GM12878 (cell line): Measurements from ENCODE around the gene PROSER3. TPM values are rescaled to one million over a fixed set of nuclear protein-coding genes. Genes with fewer than 3 reads are reported as not detected.

Source experiments
- ATAC-seq: fragments of 200-7000 bp; cut with Tn5 transposase; 3 replicates; pipeline ENCODE4 v1.9.1; 2020; ENCODE audit warnings: mild to moderate bottlenecking, moderate library complexity
- BruUV-seq: library from RNA; stranded (reverse); fragments of 400-500 nt; replicated peaks from 2 replicates; lab custom pipeline; 2021; lab: Mats Ljungman, UMichigan
- CTCF ChIA-PET: fragments of 300-600 bp; sonication (Branson Sonifier 250); formaldehyde crosslinking; extraction: SDS; loops from one replicate; lab custom pipeline; 2021; ENCODE audit warnings: inconsistent platforms; lab: Yijun Ruan, JAX
- POLR2A ChIA-PET: fragments of 350-600 bp; formaldehyde crosslinking; extraction: SDS; loops from one replicate; lab custom pipeline; 2021; ENCODE audit warnings: inconsistent platforms; lab: Charles Lee
- RAD21 ChIA-PET: fragments of 300-600 bp; sonication (Branson Sonifier 250); formaldehyde crosslinking; loops from one replicate; lab custom pipeline; 2023; ENCODE audit warnings: antibody characterized with exemption; ENCODE audit not compliant: unreplicated experiment; lab: Charles Lee
- SMC1A ChIA-PET: fragments of 300-600 bp; sonication (Branson Sonifier 250); formaldehyde crosslinking; loops from one replicate; lab custom pipeline; 2023; ENCODE audit not compliant: unreplicated experiment, uncharacterized antibody; lab: Charles Lee
- DNase-seq: peaks from one replicate; pipeline ENCODE4 v3.0.0-alpha.2; 2011; ENCODE audit warnings: low read depth, low spot score
- FAIRE-seq: peaks from 3 replicates; lab custom pipeline; 2011; peaks lifted over from hg19 to GRCh38; lab: Jason Lieb, UNC
- H2AFZ ChIP-seq: 2 replicates; pipeline ENCODE4 v1.6.0; 2011; ENCODE audit warnings: low read depth, low read length, control low read depth; ENCODE audit not compliant: control insufficient read depth
- H3K27ac ChIP-seq: 2 replicates; pipeline ENCODE4 v1.5.1; 2011; ENCODE audit warnings: control low read depth; ENCODE audit not compliant: control insufficient read depth, insufficient read depth
- H3K27me3 ChIP-seq, 2 experiments: replicated peaks in 1 of 2; 2 replicates each; pipeline versions ENCODE4 v1.6.0 to v1.6.1; 2011; ENCODE audit warnings: low read length in 1 of 2; ENCODE audit not compliant: control insufficient read depth in 2 of 2, insufficient read depth in 2 of 2
- H3K36me3 ChIP-seq, 2 experiments: 2 replicates each; pipeline ENCODE4 v1.5.1; 2011; ENCODE audit warnings: low read length in 1 of 2; ENCODE audit not compliant: control insufficient read depth in 2 of 2, insufficient read depth in 2 of 2
- H3K4me1 ChIP-seq: 2 replicates; pipeline ENCODE4 v1.6.1; 2011; ENCODE audit warnings: mild to moderate bottlenecking, low read length, moderate library complexity, mixed read lengths; ENCODE audit not compliant: control insufficient read depth, insufficient read depth
- H3K4me2 ChIP-seq: 2 replicates; pipeline ENCODE4 v1.6.0; 2011; ENCODE audit warnings: control low read depth; ENCODE audit not compliant: control insufficient read depth, insufficient read depth
- H3K4me3 ChIP-seq: fragments of 200-600 bp; sonication (generic); 2 replicates; pipeline ENCODE4 v1.5.1; 2016
- H3K79me2 ChIP-seq: 2 replicates; pipeline ENCODE4 v1.6.0; 2011; ENCODE audit warnings: low read length; ENCODE audit not compliant: control insufficient read depth, insufficient read depth
- H3K9ac ChIP-seq: 2 replicates; pipeline ENCODE4 v1.8.0; 2011; ENCODE audit warnings: low read length, control low read depth, mixed read lengths; ENCODE audit not compliant: control insufficient read depth, insufficient read depth
- H3K9me3 ChIP-seq: replicated peaks from 3 replicates; pipeline ENCODE4 v1.5.1; 2011; ENCODE audit warnings: mild to moderate bottlenecking, low read length; ENCODE audit not compliant: control insufficient read depth, insufficient read depth
- H4K20me1 ChIP-seq: 2 replicates; pipeline ENCODE4 v1.6.0; 2011; ENCODE audit not compliant: control insufficient read depth, insufficient read depth
- BHLHE40 ChIP-seq, 2 experiments: fragments of 450-650 bp in 1 of 2; IDR thresholded peaks; 2 replicates each; pipeline ENCODE4 v1.6.1; 2011 to 2017; ENCODE audit warnings: low read depth in 2 of 2, borderline replicate concordance in 1 of 2, improper control_type of control experiment in 1 of 2, low read length in 1 of 2, mild to moderate bottlenecking in 1 of 2
- CBX3 ChIP-seq: fragments of 200-600 bp; sonication (generic); IDR thresholded peaks from 2 replicates; pipeline ENCODE4 v1.6.1; 2016; ENCODE audit warnings: low read depth, borderline replicate concordance
- CHD2 ChIP-seq: IDR thresholded peaks from 2 replicates; pipeline ENCODE4 v1.6.1; 2011; ENCODE audit warnings: low read depth, low read length, improper control_type of control experiment, borderline replicate concordance
- CREM ChIP-seq: IDR thresholded peaks from 2 replicates; pipeline ENCODE4 v1.6.1; 2014; ENCODE audit warnings: antibody characterized with exemption, low read depth
- SMC3 ChIP-seq: IDR thresholded peaks from 2 replicates; pipeline ENCODE4 v1.6.1; 2011; ENCODE audit warnings: low read length, improper control_type of control experiment, borderline replicate concordance
- SREBF1 ChIP-seq: IDR thresholded peaks from 2 replicates; pipeline ENCODE4 v1.6.1; 2012; ENCODE audit warnings: mild to moderate bottlenecking, low read length
- SUZ12 ChIP-seq: fragments of 200-600 bp; sonication (generic); IDR thresholded peaks from one replicate; pipeline ENCODE4 v1.6.1; 2018; ENCODE audit warnings: antibody characterized with exemption, mild to moderate bottlenecking; ENCODE audit not compliant: unreplicated experiment
- TAF1 ChIP-seq: IDR thresholded peaks from 2 replicates; pipeline ENCODE4 v1.6.1; 2011; ENCODE audit warnings: mild to moderate bottlenecking, low read depth, low read length, borderline replicate concordance
- ZNF207 ChIP-seq: fragments of 450-650 bp; IDR thresholded peaks from 2 replicates; pipeline ENCODE4 v1.6.1; 2014; ENCODE audit warnings: antibody characterized with exemption, mild to moderate bottlenecking, borderline replicate concordance
- WGBS: methylation state at CpG from one replicate; pipeline ENCODE4 v1.1.6; 2016; ENCODE audit warnings: low lambda C conversion rate; ENCODE audit not compliant: insufficient replicate concordance, insufficient coverage; ENCODE audit errors: missing lambda C conversion rate; 5-methylcytosine and 5-hydroxymethylcytosine counted together
- in situ Hi-C: fragments of 300-500 bp; cut with MboI; formaldehyde crosslinking; loops from 9 replicates; pipeline ENCODE4 v1.14.3; 2018; ENCODE audit warnings: mixed read lengths
- intact Hi-C: fragments of 100-400 bp; cut with micrococcal nuclease; formaldehyde crosslinking; loops from one replicate; pipeline ENCODE4 v1.14.2; 2022; ENCODE audit not compliant: unreplicated experiment
- polyA plus RNA-seq, 11 experiments: library from polyadenylated mRNA; depleted of rRNA in 4 of 11; unstranded in 6 of 11; stranded (reverse) in 5 of 11; fragments of >200 nt; fragmentation: Nextera tagmentation in 4 of 11; fragmentation: Illumina TruSeq in 1 of 11; extraction: Ambion mirVana in 4 of 11; extraction: Trizol in 1 of 11; gene quantifications; 1 replicate in 1 of 11; 2 replicates in 10 of 11; pipeline versions ENCODE4 v1.2.1 to v1.2.3, GENCODE V29; 2011 to 2016; ENCODE audit warnings: inconsistent platforms in 2 of 11, missing spikeins in 2 of 11, low read depth in 1 of 11
- total RNA-seq, 4 experiments: library from RNA; depleted of rRNA in 3 of 4; stranded (reverse); fragments of >200 nt in 3 of 4; fragmentation: Illumina TruSeq in 1 of 4; extraction: Trizol in 1 of 4; gene quantifications; 2 replicates each; pipeline versions ENCODE4 v1.2.1 to v1.2.3, GENCODE V29; 2013 to 2021
- TF ChIP-seq, protein P1 (sequence below): IDR thresholded peaks from 2 replicates; pipeline ENCODE4 v1.6.1; 2011; ENCODE audit warnings: borderline replicate concordance, low read depth, mild to moderate bottlenecking, moderate library complexity, mixed read lengths, low read length; ENCODE audit not compliant: insufficient read depth; ENCODE audit errors: extremely low read length
- TF ChIP-seq, protein P2 (sequence below), 3 experiments: IDR thresholded peaks in 2 of 3; conservative IDR thresholded peaks in 1 of 3; 2 replicates each; pipeline ENCODE4 v1.5.1; 2011; ENCODE audit warnings: low read depth in 3 of 3, low read length in 3 of 3, mild to moderate bottlenecking in 3 of 3, control low read depth in 2 of 3, moderate library complexity in 2 of 3, inconsistent platforms in 1 of 3, mixed read lengths in 1 of 3; ENCODE audit not compliant: control insufficient read depth in 2 of 3, insufficient read depth in 1 of 3; ENCODE audit errors: extremely low read depth in 1 of 3
- TF ChIP-seq, protein P3 (sequence below): IDR thresholded peaks from 2 replicates; pipeline ENCODE4 v1.6.1; 2012; ENCODE audit warnings: low read depth, low read length, improper control_type of control experiment
- TF ChIP-seq, protein P4 (sequence below): fragments of 450-650 bp; IDR thresholded peaks from 2 replicates; pipeline ENCODE4 v1.6.1; 2018; ENCODE audit warnings: mild to moderate bottlenecking, low read depth, moderate library complexity; ENCODE audit not compliant: partially characterized antibody

PROSER3 gene
- total and polyA plus RNA-seq, 10 of the 15 experiments (the other 5 are each of a cell fraction or from before 2014, with no cell fraction given), result 0.85 to 25.1 (median 9.6) TPM

DNA sequence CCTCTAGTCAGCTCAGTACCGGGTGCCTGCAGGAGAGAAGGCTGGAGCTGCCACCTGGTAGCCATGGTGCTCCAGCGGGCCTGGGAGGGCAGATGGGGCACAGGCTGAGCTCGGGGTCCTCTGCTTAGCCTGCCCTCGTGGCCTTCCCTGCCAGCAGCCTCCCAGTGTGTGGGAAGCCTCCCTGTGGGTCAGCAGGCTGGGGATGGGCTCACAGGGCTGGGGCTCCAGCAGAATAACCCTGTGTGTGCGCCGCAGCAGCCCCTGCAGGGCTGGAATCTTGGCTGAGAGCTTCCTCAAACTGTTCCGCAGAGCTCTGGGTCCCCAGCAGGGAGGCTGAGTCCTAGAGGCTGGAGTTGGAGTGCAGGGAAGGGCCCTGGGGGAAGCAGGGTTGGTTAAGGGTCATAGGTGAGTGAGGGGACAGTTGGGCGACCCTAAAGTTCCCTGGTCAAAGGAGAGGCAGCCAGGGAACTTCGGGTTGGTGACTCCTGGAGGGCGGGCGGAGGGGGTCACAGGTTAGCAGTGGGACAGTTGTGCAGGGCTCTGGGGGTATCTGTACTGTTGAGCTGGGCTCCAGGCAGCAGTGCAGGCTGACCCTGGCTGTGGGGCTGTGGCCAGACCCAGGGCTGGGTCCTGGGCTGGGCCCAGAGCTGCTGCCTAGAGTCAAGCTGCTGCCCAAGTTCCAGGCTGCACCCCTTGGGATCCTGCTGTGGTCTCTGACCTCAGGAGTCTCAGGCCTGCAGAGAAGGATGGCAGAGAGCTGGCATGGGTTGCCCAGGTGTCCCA lies 31.4 kb downstream of the PROSER3 start:
- in situ Hi-C loops (no loop called here), intact Hi-C loops (no loop called here)
- H3K4me1 ChIP-seq, result no peaks in the 10 kb centered on the region
- no peak overlapping the region for H2AFZ ChIP-seq
- BruUV-seq, result no TSS peak
- WGBS, result 44% methylated on average over 9 of the region's 11 CpGs
- no peaks in the 10 kb centered on the region for H3K79me2 ChIP-seq
- FAIRE-seq (no peak), DNase-seq (no peak), ATAC-seq (no peak)
- no peaks in the 10 kb centered on the region; a peak in 1 of 4 replicates for H3K27me3 ChIP-seq
- ChIA-PET CTCF (interaction anchor here (1.5 to 3.1 kb wide), 2 partner anchors 11 to 95 kb away, joined by 3 to 12 read pairs; no protein-coding TSS in a partner anchor), SMC1A (no interaction called here), RAD21 (no interaction called here), POLR2A (no interaction called here)
- H3K4me2 ChIP-seq, result no peak overlapping the region
- H3K4me3 ChIP-seq, result no peak overlapping the region
- TF ChIP-seq CBX3 (no peak), ZNF207 (no peak), SMC3 (no peak), CREM (no peak), SREBF1 (no peak), TAF1 (no peak), BHLHE40 (IDR thresholded peaks at IDR 0.05; ENCODE audit: borderline replicate concordance in 1 of 2, low read depth in 2 of 2, low read length in 1 of 2) (no peak), SUZ12 (no peak), CHD2 (no peak)
- TF ChIP-seq, protein P1, sequence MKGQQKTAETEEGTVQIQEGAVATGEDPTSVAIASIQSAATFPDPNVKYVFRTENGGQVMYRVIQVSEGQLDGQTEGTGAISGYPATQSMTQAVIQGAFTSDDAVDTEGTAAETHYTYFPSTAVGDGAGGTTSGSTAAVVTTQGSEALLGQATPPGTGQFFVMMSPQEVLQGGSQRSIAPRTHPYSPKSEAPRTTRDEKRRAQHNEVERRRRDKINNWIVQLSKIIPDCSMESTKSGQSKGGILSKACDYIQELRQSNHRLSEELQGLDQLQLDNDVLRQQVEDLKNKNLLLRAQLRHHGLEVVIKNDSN, result no peak
- TF ChIP-seq, protein P2, sequence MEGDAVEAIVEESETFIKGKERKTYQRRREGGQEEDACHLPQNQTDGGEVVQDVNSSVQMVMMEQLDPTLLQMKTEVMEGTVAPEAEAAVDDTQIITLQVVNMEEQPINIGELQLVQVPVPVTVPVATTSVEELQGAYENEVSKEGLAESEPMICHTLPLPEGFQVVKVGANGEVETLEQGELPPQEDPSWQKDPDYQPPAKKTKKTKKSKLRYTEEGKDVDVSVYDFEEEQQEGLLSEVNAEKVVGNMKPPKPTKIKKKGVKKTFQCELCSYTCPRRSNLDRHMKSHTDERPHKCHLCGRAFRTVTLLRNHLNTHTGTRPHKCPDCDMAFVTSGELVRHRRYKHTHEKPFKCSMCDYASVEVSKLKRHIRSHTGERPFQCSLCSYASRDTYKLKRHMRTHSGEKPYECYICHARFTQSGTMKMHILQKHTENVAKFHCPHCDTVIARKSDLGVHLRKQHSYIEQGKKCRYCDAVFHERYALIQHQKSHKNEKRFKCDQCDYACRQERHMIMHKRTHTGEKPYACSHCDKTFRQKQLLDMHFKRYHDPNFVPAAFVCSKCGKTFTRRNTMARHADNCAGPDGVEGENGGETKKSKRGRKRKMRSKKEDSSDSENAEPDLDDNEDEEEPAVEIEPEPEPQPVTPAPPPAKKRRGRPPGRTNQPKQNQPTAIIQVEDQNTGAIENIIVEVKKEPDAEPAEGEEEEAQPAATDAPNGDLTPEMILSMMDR (IDR thresholded peaks at IDR 0.05 in 2 of 3, conservative IDR thresholded peaks at IDR 0.05 in 1 of 3; ENCODE audit: control insufficient read depth in 2 of 3, extremely low read depth in 1 of 3, insufficient read depth in 1 of 3, low read depth in 3 of 3, low read length in 3 of 3), result no peak
- TF ChIP-seq, protein P3, sequence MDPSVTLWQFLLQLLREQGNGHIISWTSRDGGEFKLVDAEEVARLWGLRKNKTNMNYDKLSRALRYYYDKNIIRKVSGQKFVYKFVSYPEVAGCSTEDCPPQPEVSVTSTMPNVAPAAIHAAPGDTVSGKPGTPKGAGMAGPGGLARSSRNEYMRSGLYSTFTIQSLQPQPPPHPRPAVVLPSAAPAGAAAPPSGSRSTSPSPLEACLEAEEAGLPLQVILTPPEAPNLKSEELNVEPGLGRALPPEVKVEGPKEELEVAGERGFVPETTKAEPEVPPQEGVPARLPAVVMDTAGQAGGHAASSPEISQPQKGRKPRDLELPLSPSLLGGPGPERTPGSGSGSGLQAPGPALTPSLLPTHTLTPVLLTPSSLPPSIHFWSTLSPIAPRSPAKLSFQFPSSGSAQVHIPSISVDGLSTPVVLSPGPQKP, result no peak
- TF ChIP-seq, protein P4, sequence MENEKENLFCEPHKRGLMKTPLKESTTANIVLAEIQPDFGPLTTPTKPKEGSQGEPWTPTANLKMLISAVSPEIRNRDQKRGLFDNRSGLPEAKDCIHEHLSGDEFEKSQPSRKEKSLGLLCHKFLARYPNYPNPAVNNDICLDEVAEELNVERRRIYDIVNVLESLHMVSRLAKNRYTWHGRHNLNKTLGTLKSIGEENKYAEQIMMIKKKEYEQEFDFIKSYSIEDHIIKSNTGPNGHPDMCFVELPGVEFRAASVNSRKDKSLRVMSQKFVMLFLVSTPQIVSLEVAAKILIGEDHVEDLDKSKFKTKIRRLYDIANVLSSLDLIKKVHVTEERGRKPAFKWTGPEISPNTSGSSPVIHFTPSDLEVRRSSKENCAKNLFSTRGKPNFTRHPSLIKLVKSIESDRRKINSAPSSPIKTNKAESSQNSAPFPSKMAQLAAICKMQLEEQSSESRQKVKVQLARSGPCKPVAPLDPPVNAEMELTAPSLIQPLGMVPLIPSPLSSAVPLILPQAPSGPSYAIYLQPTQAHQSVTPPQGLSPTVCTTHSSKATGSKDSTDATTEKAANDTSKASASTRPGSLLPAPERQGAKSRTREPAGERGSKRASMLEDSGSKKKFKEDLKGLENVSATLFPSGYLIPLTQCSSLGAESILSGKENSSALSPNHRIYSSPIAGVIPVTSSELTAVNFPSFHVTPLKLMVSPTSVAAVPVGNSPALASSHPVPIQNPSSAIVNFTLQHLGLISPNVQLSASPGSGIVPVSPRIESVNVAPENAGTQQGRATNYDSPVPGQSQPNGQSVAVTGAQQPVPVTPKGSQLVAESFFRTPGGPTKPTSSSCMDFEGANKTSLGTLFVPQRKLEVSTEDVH, result no peak
- no peaks in the 10 kb centered on the region for H4K20me1 ChIP-seq
- no peak overlapping the region for H3K27ac ChIP-seq
- no peak overlapping the region for H3K9ac ChIP-seq
- H3K9me3 ChIP-seq, result no peaks in the 10 kb centered on the region
- no peaks in the 10 kb centered on the region for H3K36me3 ChIP-seq
